ENCODE measurements around the gene REEP1.
"Not testable (repeated sequence)": the region's sequence is repeated elsewhere in the genome, so short reads cannot be mapped to it uniquely, and the experiment has no call there.

REEP1 gene

DNA sequence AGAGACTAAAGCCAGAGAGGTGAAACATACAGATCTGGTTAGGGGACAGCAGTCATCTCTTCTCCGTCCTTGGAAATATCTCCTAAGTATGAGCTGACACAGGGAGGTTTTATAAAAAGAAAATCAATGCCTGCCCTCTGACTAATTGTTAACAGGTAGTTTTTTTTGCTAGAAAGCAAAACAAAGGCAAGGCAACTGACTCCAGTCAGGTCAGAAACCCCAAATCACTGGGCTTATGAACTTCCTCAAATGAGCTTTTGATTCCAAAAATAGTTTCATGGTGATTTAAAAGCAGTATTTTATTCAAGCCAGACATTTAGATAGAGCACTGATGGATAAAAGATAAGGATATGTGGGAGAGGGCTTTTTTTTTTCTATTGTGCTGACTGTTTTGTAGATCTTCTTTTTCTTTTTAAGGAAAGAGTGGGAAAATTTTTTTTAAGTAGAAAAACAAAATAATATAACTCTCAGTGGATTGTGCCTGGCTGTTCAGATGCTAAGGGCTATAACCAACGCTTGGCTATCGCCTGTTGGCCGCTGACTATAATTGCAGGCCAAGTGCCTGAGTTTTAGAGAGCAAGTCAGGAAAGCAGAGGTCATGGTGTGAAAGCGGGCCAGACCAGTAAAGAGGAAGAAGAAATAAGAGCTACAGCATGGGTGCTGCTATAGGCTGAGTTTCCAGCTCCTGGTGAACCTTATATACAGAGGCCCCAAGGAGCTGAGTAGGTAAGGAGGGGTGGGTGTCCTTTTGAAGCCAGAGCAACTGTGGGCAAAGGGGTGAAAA is 93.3 kb downstream of the REEP1 start:
- DNase-seq (ENCODE audit: low read depth in 2 of 2): no peak

- DNase-seq (ENCODE audit: low read depth in 2 of 2): no peak
Observed at GRCh38 chr2:86243272-86243671, 94.2 kb downstream of the REEP1 start.

DNA sequence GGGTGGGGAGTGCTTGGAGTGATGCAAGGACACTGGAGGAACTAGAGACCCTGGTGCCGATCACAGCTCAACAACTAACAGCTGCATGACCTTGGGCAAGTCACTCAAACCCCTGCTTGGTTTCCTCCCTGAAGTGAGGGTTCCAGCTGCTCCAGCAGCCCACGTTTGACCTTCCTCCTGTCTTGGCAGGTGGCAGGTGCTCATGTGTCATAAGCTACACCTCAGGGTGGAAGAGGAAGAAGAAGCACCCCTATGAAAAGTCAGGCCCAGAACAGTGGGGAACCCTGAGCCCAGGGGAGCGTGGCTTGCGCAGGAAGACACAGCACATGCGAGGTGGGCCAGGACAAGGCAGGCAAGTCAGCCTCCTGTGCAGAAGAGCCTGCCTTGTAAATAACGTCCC is 95.8 kb downstream of the REEP1 start:
- no peak for DNase-seq (ENCODE audit: low read depth in 2 of 2)

GRCh38 chr2:86240251-86240650 is 97.2 kb downstream of the REEP1 start:
- no peak for DNase-seq (ENCODE audit: low read depth in 2 of 2)

- no peak for DNase-seq (ENCODE audit: low read depth in 2 of 2)
Observed at GRCh38 chr2:86239745-86240144, 97.7 kb downstream of the REEP1 start.

DNA sequence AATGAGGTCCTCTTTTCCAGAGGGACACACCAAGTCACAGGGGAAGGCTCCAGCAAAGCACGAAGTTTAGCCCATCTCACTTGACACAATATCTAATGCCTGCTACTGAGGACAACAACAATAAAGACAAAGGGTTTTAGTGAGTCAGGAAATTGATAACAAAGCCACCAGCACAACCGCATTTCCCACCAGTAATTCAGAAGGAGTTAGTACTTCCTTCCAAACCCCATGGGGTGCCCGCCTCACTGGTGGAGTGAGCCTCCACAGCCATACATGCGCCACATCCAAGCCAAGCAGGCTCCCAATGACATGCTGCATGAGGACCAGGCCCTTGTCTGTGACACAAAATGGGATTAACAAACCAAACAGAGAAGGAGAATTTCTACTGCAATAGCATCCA is 98.1 kb downstream of the REEP1 start:
- DNase-seq (ENCODE audit: low read depth in 2 of 2): no peak

- DNase-seq (ENCODE audit: low read depth in 2 of 2): peak in 1 of 2 donors; percentile 28
Observed at GRCh38 chr2:86238354-86238753, 99.1 kb downstream of the REEP1 start.

DNA sequence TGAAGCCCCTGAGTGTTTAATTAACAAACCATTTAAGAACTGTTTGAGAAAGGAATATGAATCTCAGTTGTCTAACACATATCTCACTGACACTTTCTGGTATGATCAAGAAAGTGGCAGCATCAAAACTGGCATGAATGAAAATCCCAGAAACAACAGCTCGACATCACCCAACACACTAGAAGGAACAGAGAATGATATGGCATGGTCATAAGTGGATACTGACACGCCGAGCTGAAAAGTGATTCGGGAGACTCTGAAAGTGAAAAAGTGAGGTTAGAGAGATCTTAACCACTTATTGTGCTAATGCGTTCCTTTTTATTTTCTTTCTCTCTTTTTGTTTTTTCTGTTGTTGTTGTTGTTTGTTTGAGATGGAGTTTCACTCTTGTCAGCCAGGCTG is 100.3 kb downstream of the REEP1 start:
- no peak for DNase-seq (ENCODE audit: low read depth in 2 of 2)

GRCh38 chr2:86235196-86235980 is 102.0 kb downstream of the REEP1 start:
- no peak for DNase-seq (ENCODE audit: low read depth in 2 of 2)

DNA sequence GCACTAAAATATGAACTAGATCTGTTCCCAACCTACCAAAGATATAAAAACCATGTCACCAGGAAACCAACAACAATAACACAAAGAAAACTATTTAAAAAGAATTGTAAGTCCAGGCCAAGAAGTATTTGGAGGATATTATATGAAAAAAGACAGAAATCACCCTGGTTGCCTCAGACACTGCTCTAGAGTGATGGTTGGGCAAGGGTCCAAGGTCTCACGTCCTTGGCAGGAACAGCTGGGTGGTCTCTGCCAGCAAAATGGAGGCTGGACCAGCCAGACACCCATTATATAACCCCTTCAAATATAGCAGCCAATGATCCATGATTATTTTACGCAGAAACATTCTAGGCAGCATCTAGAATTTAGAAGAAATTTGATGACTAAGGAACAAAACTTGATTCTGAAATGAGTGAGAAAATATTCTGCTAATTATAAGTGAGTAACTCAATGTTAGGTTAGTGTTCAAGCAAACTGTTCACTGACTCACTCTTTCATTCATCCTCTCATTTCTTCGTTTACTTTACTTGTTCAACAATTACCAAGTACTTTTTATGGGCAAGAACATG is 102.8 kb downstream of the REEP1 start:
- DNase-seq (ENCODE audit: low read depth in 2 of 2): no peak

DNA sequence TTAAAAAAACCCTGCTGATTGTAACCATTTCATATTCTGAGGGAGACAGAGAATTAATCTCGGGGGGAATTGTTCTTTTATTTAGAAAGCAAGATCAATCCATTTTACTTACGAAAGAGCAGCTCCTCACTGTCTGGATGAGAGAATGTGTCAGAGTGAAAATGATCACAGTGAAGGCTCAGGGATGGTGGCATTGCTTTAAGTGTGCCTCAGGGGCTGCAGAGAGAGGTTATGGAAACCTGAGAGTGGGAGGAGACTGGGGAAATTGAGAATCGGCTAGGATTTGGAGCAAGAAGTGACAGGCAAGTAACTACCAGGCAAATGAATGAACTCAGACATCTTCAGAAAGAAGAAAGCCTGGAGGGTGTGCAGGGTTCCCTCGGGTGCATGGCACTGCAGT is 104.0 kb downstream of the REEP1 start:
- DNase-seq (ENCODE audit: low read depth in 2 of 2): no peak

- no peak for DNase-seq (ENCODE audit: low read depth in 2 of 2)
Observed at GRCh38 chr2:86232910-86233309, 104.5 kb downstream of the REEP1 start.

DNA sequence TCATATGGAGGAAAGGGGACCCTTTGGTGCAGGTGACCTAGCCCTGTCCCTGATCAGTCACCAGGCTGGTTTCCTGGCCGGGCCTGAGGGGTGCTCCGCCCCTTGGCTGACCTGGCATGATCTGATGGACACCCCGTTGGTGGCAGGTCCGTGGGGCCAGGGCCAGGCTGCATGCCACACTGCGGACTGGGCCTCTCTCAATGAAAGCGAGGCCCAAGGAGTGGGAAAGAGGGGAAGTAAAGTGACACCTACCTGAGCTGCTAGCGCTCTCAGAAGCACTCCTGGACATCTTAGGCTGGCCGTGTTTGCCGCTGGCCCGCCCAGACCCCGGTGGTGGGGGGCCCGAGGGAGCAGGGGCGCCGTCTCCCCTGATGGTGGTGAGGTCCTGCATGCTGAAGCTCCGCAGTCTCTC is 105.0 kb downstream of the REEP1 start:
- no peak for DNase-seq (ENCODE audit: low read depth in 2 of 2)

DNA sequence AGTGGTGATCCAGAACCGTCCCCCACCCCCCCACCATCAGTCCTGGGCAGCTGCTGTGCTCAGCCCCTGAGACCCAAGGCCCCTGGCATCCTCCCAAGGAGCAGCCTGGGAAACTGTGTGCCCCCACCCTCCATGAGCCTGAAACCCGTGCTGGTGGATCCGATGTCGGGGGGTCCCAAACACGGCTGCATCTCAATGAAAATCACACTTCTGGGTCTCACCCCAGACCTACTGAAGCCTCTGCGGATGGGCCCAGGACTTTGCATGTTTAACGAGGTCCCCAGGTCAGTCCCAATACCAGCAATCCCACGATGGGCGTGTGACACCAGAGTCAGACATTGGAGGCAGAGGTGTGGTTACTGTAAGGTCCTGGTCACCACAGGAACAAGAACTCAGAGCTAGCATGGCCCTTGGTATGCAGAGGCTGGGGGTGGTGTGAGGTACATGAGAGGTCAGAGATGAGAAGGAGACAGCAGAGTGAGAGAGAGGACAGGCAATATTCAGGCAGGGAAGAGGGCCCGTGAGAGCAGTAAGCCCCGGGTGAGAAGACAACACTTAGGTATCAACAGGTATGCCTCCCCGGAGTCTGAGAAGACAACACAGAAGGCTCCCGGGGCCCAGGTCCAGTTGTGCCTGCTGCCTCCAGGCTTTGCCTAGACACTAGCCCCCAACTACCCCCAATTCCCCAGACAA is 105.6 kb downstream of the REEP1 start:
- no peak for DNase-seq (ENCODE audit: low read depth in 2 of 2)

DNA sequence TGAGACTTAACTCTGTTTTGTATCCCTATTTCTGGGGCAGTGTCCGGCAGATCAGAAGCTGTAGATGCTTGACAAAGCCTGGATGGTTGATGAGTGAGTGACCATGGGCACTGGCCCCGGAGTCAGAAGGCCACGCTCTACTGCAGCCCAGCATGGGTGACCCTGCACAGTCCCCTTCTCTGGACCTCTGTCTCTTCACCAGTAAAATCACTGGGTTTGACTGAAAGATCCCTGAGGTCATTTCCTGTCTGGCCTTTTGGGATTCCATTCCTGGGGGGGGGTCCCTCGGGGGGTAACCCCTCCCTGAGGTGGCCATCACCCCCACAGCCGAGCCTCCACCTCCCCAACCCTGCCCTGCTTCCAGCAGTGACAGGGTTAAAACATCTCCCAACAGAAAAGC is 106.5 kb downstream of the REEP1 start:
- no peak for DNase-seq (ENCODE audit: low read depth in 2 of 2)

GRCh38 chr2:86229221-86229620 is 108.2 kb downstream of the REEP1 start:
- no peak for DNase-seq (ENCODE audit: low read depth in 2 of 2)

DNA sequence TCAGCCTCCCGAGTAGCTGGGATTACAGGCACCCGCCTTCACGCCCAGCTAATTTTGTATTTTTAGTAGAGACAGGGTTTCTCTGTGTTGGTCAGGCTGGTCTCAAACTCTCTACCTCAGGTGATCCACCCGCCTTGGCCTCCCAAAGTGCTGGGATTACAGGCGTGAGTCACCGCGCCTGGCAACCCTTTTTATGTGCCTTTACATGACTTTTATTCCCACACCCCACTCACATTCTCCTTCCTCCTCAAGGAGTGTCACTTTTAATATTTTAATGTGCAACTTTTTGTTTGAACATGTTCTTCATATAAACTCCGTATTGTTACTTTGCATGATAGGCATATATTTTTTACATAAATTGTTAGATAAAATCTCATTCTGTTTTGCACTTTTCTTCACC is 108.9 kb downstream of the REEP1 start:
- not testable (repeated sequence) for DNase-seq (ENCODE audit: low read depth in 2 of 2)

- no peak for DNase-seq (ENCODE audit: low read depth in 2 of 2)
Observed at GRCh38 chr2:86227685-86228084, 109.7 kb downstream of the REEP1 start.

GRCh38 chr2:86226636-86227520 is 110.5 kb downstream of the REEP1 start:
- DNase-seq (ENCODE audit: low read depth in 2 of 2): no peak

DNA sequence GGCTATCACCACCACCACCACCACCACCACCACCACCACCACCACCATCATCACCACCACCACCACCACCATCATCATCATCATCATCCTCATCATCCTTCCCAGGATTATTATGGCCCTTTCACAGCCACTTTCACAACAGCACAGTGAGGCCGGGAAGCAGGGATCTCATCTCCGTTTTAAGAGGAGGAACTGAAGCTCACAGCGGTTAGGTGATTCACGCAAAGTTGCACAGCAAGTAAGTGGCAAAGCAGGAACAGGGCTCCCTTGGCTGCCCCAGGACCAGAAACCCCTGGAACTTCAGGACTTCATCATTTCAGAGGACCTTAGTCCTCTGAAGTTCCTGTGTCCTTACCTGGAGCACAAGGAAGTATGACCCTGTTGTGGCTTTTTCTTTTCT is 111.4 kb downstream of the REEP1 start:
- DNase-seq (ENCODE audit: low read depth in 2 of 2): no peak

DNA sequence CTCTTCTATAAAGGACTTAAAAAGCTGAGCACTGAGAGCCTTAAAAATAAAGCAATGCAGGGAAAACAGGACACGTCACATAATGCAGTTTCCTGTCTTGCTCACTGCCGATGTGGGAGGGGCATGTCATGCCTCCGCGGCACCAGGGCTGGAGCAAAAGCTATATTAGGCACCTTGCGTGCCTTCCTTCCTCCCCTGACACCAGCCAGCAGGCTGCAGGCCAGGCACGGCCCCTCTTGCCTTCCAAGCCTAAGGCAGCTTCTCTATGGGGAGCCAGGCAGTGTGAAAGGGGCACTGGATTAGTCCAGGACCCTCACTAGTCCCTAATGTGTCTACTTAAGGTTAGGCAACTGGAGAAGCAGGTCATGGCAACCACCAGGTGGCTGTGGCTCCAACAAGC is 111.8 kb downstream of the REEP1 start:
- peak in 1 of 2 donors; percentile 6 for DNase-seq (ENCODE audit: low read depth in 2 of 2)

Measured in activated CD8-positive, alpha-beta memory T cell treated with anti-CD3 and anti-CD28 coated beads for 4 hours (primary cell).